Transverse colon (tissue), 4 donors: ENCODE data around the gene MST1R.
A peak's percentile ranks its signal among the peaks of the same experiment; 100 is the strongest.

Experiments
- POLR2A ChIP-seq: fragments of 450-650 bp; IDR thresholded peaks from one replicate; pipeline ENCODE4 v1.6.1; 2016; ENCODE audit warnings: antibody characterized with exemption, mild to moderate bottlenecking, moderate library complexity
- POLR2AphosphoS5 ChIP-seq, 3 donors: sonication (generic); formaldehyde crosslinking; IDR thresholded peaks; one replicate each; pipeline ENCODE4 v1.6.1; 2016; ENCODE audit warnings: antibody characterized with exemption in 3 of 3
- TF ChIP-seq, protein P1 (sequence below), 5 experiments: fragments of 200-600 bp in 3 of 5; fragments of 450-650 bp in 2 of 5; sonication (generic) in 3 of 5; IDR thresholded peaks; 1 replicate in 2 of 5; 2 replicates in 3 of 5; pipeline ENCODE4 v1.5.1; 2016 to 2017; ENCODE audit warnings: antibody characterized with exemption in 5 of 5, inconsistent platforms in 3 of 5, mild to moderate bottlenecking in 2 of 5, moderate library complexity in 1 of 5

DNA sequence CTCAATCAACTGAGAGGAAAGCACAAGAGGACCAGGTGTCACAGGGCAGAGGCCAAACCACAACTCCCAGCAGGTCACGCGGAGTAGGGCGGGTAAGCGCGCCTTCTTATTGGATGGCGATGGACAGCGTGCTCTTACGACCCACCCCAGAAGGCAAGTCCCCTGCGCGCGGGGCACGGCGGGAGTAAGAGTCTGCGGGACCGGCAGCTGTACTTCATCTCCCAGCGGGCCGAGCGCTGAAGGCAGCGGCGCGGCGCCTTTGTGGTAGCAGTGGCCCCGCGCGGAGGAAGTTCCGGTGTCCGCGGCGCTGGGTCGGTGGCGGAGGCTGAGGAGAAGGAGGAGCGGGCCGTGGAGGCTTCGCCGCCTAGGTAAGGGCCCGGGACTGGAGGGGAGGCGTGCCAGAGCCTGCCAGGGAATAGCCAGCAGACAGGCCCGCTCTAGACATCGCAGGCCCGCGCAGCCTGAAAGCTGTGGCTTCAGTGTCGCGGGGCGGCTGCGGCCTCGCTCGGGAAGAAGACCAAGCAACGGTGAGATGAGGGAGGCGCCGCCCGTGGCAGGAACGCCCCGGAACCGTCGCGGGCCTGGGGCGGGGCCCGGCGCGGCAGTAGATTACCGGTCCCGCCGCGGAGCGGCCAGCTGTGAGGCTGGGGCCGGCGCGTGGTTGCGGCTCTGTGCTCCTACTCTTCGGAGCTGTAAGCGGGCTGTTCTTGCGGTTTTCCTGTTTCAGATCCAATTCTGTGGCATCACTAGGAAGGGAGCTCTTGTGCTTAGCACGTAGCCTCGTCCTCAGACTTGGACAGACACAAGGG lies 36.4 kb upstream of the MST1R start, which contains the start of gene RBM6:
- TF ChIP-seq, protein P1, sequence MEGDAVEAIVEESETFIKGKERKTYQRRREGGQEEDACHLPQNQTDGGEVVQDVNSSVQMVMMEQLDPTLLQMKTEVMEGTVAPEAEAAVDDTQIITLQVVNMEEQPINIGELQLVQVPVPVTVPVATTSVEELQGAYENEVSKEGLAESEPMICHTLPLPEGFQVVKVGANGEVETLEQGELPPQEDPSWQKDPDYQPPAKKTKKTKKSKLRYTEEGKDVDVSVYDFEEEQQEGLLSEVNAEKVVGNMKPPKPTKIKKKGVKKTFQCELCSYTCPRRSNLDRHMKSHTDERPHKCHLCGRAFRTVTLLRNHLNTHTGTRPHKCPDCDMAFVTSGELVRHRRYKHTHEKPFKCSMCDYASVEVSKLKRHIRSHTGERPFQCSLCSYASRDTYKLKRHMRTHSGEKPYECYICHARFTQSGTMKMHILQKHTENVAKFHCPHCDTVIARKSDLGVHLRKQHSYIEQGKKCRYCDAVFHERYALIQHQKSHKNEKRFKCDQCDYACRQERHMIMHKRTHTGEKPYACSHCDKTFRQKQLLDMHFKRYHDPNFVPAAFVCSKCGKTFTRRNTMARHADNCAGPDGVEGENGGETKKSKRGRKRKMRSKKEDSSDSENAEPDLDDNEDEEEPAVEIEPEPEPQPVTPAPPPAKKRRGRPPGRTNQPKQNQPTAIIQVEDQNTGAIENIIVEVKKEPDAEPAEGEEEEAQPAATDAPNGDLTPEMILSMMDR (IDR thresholded peaks at IDR 0.05), result peak in 2 of 5 experiments; percentile 7 to 28
- TF ChIP-seq POLR2A (peak; percentile 93), POLR2AphosphoS5 (IDR thresholded peaks at IDR 0.05) (peak; percentile 82 to 92 (median 89))
